IPS-18a (cell line): ENCODE measurements around the gene C16orf54.
"Not testable (repeated sequence)": the region's sequence is repeated elsewhere in the genome, so short reads cannot be mapped to it uniquely, and the experiment has no call there.

Experiments used
- H3K27ac ChIP-seq: one replicate; pipeline ENCODE4 v1.5.1; 2013; ENCODE audit warnings: low read length
- H3K27me3 ChIP-seq: one replicate; pipeline ENCODE4 v1.6.1; 2013; ENCODE audit warnings: mild to moderate bottlenecking, low read length; ENCODE audit not compliant: control insufficient read depth, insufficient read depth
- H3K36me3 ChIP-seq: one replicate; pipeline ENCODE4 v1.6.1; 2013; ENCODE audit warnings: low read depth, low read length; ENCODE audit not compliant: control insufficient read depth
- H3K4me1 ChIP-seq: one replicate; pipeline ENCODE4 v1.6.1; 2013; ENCODE audit warnings: low read depth, low read length; ENCODE audit not compliant: control insufficient read depth
- H3K4me3 ChIP-seq: one replicate; pipeline ENCODE4 v1.5.1; 2013; ENCODE audit warnings: low read length
- H3K9ac ChIP-seq: one replicate; pipeline ENCODE4 v1.6.1; 2013; ENCODE audit warnings: mild to moderate bottlenecking, low read length, moderate library complexity
- H3K9me3 ChIP-seq: one replicate; pipeline ENCODE4 v1.6.1; 2013; ENCODE audit warnings: low read depth, low read length; ENCODE audit not compliant: control insufficient read depth

The C16orf54 gene

GRCh38 chr16:29714972-29715371 lies 30.8 kb downstream of the C16orf54 start:
- Histone ChIP-seq H3K27me3 (no peaks in the 10 kb centered on the region), H3K4me1 (peaks cover 14% of the 10 kb centered on the region), H3K9ac (no peak overlapping the region), H3K27ac (no peak overlapping the region), H3K9me3 (no peaks in the 10 kb centered on the region), H3K4me3 (no peak overlapping the region), H3K36me3 (peaks cover 44% of the 10 kb centered on the region)

DNA sequence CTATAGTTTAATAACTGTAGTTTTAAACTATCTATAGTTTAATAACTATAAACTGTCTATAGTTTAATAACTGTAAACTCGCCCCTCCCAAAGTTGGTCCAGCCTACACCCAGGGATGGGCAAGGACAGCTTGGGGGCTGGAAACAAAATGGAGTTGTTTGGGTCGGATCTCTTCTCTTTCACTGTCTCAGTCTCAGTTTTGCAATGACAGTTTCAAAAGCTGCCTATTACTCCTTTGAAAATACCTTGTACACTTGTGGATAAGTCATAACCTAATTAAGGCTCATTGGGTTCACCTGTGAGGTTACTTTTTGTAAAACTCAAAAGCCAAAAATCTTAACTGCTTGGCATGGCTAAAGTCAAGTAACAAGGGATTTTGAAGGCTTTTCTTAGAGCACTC lies 31.4 kb downstream of the C16orf54 start:
- Histone ChIP-seq H3K4me3 (no peak overlapping the region), H3K36me3 (peaks cover 44% of the 10 kb centered on the region)

GRCh38 chr16:29712809-29713208 lies 33.0 kb downstream of the C16orf54 start:
- H3K27me3 ChIP-seq: no peaks in the 10 kb centered on the region
- H3K9me3 ChIP-seq: no peaks in the 10 kb centered on the region
- H3K4me3 ChIP-seq: peak overlapping the region; percentile 14
- H3K27ac ChIP-seq: no peak overlapping the region
- peaks cover 44% of the 10 kb centered on the region for H3K36me3 ChIP-seq
- no peak overlapping the region for H3K9ac ChIP-seq
- peaks cover 7% of the 10 kb centered on the region for H3K4me1 ChIP-seq

More for the DNA sequence above, 31.4 kb downstream of the C16orf54 start:
- Histone ChIP-seq H3K27ac (no peak overlapping the region), H3K9me3 (no peaks in the 10 kb centered on the region), H3K9ac (no peak overlapping the region), H3K4me1 (peaks cover 14% of the 10 kb centered on the region), H3K27me3 (no peaks in the 10 kb centered on the region)

DNA sequence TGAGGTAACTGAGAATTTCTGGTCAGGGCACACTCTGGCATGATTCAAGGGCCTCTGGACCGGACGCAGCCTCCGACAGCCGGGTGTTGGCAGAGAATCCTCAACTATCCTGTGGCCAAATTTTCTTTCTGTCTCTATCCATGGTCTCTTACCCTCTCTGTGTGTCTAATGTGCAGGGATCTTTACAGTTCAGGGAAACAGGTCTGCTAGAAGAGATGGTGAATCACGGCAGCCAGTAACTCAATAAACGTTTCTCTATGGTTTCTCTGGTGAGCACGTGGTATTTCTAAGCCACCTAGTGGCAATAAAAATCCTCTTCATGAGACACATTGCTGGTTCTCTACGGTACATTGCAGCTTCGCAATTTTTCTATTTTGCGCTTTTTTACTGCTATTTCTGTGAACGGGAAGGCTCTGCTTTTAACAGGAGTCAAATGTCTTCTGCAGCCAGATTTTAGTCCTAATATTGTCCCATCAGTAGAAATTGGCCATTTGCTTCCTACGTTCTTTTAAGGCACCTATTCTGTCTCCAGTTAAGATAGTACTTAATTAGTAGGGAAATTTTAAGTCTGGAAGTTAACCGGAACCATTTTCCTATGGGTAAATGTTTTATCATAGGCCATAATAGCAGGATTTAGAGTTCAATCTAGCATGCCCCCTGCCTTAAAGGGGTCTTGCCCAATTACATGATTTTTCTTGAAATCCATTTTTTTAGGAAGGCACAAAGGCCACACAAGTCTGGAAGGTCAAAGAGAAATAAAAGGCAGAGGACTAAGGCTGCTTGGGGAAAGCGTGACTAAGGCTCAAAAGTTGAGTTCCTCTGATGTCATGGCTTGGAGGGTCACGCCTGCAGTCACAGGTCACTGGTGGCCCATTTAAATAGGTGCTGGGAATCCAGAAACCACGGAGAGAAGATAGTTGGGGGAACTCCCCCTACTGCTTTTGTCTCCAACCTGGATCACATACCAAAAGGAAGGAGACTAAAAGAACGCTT lies 35.3 kb downstream of the C16orf54 start:
- Histone ChIP-seq H3K36me3 (peaks cover 30% of the 10 kb centered on the region), H3K27ac (peak overlapping the region; percentile 95), H3K9ac (peak overlapping the region; percentile 98), H3K4me1 (peaks cover 10% of the 10 kb centered on the region), H3K27me3 (no peaks in the 10 kb centered on the region), H3K9me3 (no peaks in the 10 kb centered on the region), H3K4me3 (peak overlapping the region; percentile 84)

DNA sequence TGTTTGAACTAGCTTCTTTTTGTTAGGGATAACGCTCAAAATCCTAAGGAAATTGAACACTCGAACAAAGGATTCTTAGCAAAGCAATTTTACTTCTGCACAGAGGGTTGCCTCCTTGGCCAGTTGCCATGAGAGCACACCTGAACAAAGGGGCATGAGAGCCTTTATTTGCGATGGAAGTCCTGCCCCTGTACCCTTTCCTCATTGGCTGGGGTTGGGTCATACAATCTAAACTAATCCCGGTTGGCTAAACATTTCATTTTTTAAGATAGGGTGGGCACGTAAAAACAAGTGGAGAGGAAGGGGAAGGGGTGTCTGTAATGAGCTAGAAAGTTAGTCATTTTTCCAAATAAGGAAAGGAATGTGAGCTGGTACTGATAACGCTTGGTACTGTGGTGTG lies 36.1 kb downstream of the C16orf54 start:
- H3K27me3 ChIP-seq, H3K4me1 ChIP-seq, H3K9me3 ChIP-seq: not testable (repeated sequence)
- H3K36me3 ChIP-seq: peaks cover 21% of the 10 kb centered on the region
- peak overlapping the region; percentile 98 for H3K9ac ChIP-seq
- peak overlapping the region; percentile 84 for H3K4me3 ChIP-seq
- H3K27ac ChIP-seq: peak overlapping the region; percentile 95

- H3K4me1 ChIP-seq: peaks cover 10% of the 10 kb centered on the region
Observed at GRCh38 chr16:29708917-29709600, 36.7 kb downstream of the C16orf54 start.

GRCh38 chr16:29707160-29707559 lies 38.6 kb downstream of the C16orf54 start:
- H3K36me3 ChIP-seq, H3K9ac ChIP-seq: not testable (repeated sequence)
- H3K4me1 ChIP-seq: peaks cover 14% of the 10 kb centered on the region

More at GRCh38 chr16:29708917-29709600, 36.7 kb downstream of the C16orf54 start:
- peak overlapping the region; percentile 84 for H3K4me3 ChIP-seq
- H3K27ac ChIP-seq: peak overlapping the region; percentile 95
- H3K36me3 ChIP-seq: peaks cover 18% of the 10 kb centered on the region
- H3K9me3 ChIP-seq: no peaks in the 10 kb centered on the region
- H3K27me3 ChIP-seq: no peaks in the 10 kb centered on the region
- peak overlapping the region; percentile 98 for H3K9ac ChIP-seq

DNA sequence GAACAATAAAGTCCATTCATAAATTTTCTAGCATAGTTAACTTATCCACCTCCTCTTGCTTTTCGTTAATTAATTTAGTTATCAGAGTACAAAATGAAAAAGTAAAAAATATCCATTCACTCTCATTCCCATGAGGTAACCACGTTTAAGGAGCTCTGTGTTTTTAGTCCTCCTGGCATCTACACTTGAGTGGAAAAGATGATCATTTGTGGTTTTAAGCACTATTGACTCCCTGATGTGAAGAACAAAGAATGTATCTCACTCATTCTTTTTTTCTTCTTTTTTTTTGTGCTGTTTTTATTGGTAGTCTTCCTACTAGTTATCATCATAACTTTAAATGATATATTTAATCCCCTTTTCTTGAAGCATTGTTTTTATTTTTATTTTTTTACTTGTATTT lies 40.8 kb downstream of the C16orf54 start:
- Histone ChIP-seq H3K9ac (no peak overlapping the region), H3K4me3 (no peak overlapping the region), H3K27me3 (no peaks in the 10 kb centered on the region), H3K9me3 (no peaks in the 10 kb centered on the region), H3K4me1 (peaks cover 10% of the 10 kb centered on the region), H3K36me3 (no peaks in the 10 kb centered on the region), H3K27ac (no peak overlapping the region)

More at GRCh38 chr16:29707160-29707559, 38.6 kb downstream of the C16orf54 start:
- not testable (repeated sequence) for H3K4me3 ChIP-seq, H3K27ac ChIP-seq, H3K9me3 ChIP-seq, H3K27me3 ChIP-seq

DNA sequence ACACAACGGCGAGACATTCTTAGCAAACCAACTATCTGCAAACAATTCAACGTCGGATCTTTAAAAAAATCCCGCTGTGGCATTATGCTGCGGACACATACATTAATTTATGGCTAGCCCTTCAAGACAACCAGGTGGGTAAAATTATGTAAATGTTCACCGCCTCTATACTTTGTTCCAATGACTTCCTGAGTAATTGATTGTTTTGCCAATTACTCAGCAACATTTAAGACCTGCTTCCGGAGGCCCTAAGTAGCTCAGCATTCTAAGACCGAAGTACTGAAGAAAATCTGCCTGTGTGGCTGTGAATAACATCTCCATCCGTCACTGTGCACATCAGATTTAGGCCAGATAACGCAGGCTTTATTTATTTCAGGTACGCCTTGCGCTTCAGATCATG lies 43.5 kb downstream of the C16orf54 start:
- no peak overlapping the region for H3K4me3 ChIP-seq
- H3K36me3 ChIP-seq: peaks cover 2% of the 10 kb centered on the region
- H3K27me3 ChIP-seq: no peaks in the 10 kb centered on the region
- no peak overlapping the region for H3K27ac ChIP-seq
- no peaks in the 10 kb centered on the region for H3K9me3 ChIP-seq
- no peak overlapping the region for H3K9ac ChIP-seq
- peaks cover 9% of the 10 kb centered on the region for H3K4me1 ChIP-seq

GRCh38 chr16:29701214-29701555 lies 44.6 kb downstream of the C16orf54 start:
- Histone ChIP-seq H3K27ac (no peak overlapping the region), H3K4me1 (peaks cover 9% of the 10 kb centered on the region), H3K36me3 (peaks cover 7% of the 10 kb centered on the region), H3K9ac (no peak overlapping the region), H3K4me3 (no peak overlapping the region), H3K27me3 (no peaks in the 10 kb centered on the region), H3K9me3 (no peaks in the 10 kb centered on the region)

DNA sequence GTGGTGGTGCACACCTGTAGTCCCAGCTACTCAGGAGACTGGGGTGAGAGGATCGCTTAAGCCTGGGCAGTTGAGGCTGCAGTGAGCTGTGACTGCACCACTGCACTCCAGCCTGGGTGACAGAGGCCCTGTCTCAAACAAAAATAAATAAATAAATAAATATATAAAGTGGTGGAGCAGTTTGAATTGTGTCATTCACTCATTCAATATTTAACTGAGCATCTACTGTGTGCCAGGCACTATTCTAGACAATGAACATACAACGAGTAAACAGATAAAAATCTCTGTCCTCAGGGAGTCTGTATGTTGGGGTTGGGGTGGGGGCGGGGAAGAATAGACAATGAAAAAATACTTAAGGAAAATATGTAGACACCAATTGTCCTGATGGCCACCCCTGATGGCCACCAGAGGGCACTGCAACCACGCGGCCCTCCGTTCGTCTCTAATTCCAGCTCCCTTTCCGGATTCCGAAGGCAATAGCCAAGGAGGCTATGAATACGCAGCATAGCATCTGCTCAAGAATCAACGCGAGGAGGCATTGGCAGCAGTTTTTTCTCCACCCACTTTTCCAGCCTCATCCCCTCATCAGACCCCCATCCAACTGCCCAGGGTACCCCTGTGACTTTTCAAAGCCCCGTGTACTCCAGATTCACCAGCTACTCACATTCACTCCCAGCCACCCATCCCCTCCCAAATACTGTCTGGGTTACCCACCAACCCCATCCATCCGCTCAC lies 45.4 kb downstream of the C16orf54 start:
- Histone ChIP-seq H3K9ac (no peak overlapping the region), H3K4me3 (peak overlapping the region; percentile 19), H3K27ac (no peak overlapping the region)

More for the DNA sequence above, 45.4 kb downstream of the C16orf54 start:
- Histone ChIP-seq H3K4me1 (peaks cover 9% of the 10 kb centered on the region), H3K27me3 (no peaks in the 10 kb centered on the region), H3K9me3 (no peaks in the 10 kb centered on the region), H3K36me3 (peaks cover 11% of the 10 kb centered on the region)
